ENCODE measurements around the gene RFC3. TPM values are rescaled to one million over a fixed set of nuclear protein-coding genes. Genes with fewer than 3 reads are reported as not detected.

The RFC3 gene
- total and polyA plus RNA-seq, 9 of the 15 experiments (the other 6 are each of a cell fraction or from before 2014, with no cell fraction given): 31.3 to 94.0 (median 54.0) TPM

DNA sequence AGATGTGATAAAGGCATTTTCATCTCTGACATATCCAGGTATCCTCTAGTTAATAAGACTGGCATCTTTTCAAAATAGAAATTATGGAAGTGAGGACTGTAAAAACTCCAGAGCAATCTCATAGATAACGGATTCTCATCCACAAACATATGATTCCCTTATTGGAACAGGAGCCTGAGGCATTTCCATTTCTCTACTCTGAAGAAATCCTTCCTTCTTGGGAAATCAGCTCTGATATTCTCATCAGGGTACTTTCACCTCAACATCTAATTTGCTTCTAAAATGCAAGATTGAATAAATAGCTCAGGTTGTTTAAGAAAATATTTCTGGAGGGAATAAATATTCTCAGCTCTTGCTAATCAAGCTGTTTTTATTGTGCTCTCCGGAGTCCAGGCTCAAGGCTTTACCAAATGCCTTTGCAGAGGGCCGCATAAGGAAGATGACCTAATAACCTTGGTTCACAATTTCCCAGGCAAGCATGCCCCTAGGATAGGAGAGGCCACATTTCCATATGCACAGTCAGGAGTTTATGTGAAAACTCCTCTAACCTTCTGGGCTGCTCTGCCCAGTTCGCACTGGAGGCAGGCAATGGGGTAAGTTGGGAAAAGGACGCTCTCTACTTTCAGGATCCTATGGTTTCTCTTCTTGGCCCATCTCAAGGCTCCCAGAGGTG lies 44.0 kb upstream of the RFC3 start:
- Histone ChIP-seq H3K27me3 (ENCODE audit: control insufficient read depth in 2 of 2, insufficient read depth in 2 of 2, low read length in 2 of 2) (no peaks in the 10 kb centered on the region; a peak in 1 of 5 replicates), H3K9me3 (replicated peaks; ENCODE audit: control insufficient read depth, insufficient read depth, low read depth, low read length) (no peaks in the 10 kb centered on the region), H3K9ac (ENCODE audit: insufficient read depth in 1 of 2, low read depth in 2 of 2, low read length in 2 of 2) (no peak overlapping the region), H3K4me3 (no peak overlapping the region), H3K4me1 (replicated peaks in 1 of 2; ENCODE audit: control insufficient read depth in 2 of 2, insufficient read depth in 2 of 2, low read length in 2 of 2) (no peaks in the 10 kb centered on the region), H3K36me3 (ENCODE audit: control insufficient read depth, insufficient read depth, low read length) (no peaks in the 10 kb centered on the region), H2AFZ (ENCODE audit: low read depth, low read length) (no peak overlapping the region), H4K20me1 (replicated peaks; ENCODE audit: control insufficient read depth, insufficient read depth, low read length) (no peaks in the 10 kb centered on the region), H3K79me2 (ENCODE audit: control insufficient read depth, insufficient read depth, low read length) (no peaks in the 10 kb centered on the region), H3K4me2 (ENCODE audit: insufficient read depth, low read length) (no peak overlapping the region), H3K9me1 (ENCODE audit: control insufficient read depth, insufficient read depth, low read length) (no peaks in the 10 kb centered on the region), H3K27ac (ENCODE audit: extremely low read depth, low read depth, low read length) (no peak overlapping the region)
- TF ChIP-seq SRSF3 (IDR thresholded peaks at IDR 0.05; ENCODE audit: insufficient read depth, low read length) (no peak), HSF4 (CRISPR knock-in tag; IDR thresholded peaks at IDR 0.05; ENCODE audit: borderline replicate concordance) (no peak), XRCC4 (IDR thresholded peaks at IDR 0.05; ENCODE audit: extremely low read depth, insufficient read depth, insufficient read length) (no peak), THRAP3 (IDR thresholded peaks at IDR 0.05; ENCODE audit: borderline replicate concordance) (no peak), ZFP30 (CRISPR knock-in tag; IDR thresholded peaks at IDR 0.05; ENCODE audit: borderline replicate concordance) (no peak), ZNF184 (CRISPR knock-in tag; IDR thresholded peaks at IDR 0.05) (no peak), JUND (IDR thresholded peaks at IDR 0.05; ENCODE audit: borderline replicate concordance, low read depth, low read length) (no peak), JUND (tag; IDR thresholded peaks at IDR 0.05; ENCODE audit: borderline replicate concordance, low read depth, low read length) (no peak), MED1 (CRISPR knock-in tag; IDR thresholded peaks at IDR 0.05; ENCODE audit: borderline replicate concordance) (no peak)
- TF ChIP-seq, protein P1, sequence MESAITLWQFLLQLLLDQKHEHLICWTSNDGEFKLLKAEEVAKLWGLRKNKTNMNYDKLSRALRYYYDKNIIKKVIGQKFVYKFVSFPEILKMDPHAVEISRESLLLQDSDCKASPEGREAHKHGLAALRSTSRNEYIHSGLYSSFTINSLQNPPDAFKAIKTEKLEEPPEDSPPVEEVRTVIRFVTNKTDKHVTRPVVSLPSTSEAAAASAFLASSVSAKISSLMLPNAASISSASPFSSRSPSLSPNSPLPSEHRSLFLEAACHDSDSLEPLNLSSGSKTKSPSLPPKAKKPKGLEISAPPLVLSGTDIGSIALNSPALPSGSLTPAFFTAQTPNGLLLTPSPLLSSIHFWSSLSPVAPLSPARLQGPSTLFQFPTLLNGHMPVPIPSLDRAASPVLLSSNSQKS (CRISPR knock-in tag; IDR thresholded peaks at IDR 0.05): no peak
- TF ChIP-seq, protein P2, sequence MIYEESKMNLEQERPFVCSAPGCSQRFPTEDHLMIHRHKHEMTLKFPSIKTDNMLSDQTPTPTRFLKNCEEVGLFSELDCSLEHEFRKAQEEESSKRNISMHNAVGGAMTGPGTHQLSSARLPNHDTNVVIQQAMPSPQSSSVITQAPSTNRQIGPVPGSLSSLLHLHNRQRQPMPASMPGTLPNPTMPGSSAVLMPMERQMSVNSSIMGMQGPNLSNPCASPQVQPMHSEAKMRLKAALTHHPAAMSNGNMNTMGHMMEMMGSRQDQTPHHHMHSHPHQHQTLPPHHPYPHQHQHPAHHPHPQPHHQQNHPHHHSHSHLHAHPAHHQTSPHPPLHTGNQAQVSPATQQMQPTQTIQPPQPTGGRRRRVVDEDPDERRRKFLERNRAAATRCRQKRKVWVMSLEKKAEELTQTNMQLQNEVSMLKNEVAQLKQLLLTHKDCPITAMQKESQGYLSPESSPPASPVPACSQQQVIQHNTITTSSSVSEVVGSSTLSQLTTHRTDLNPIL (CRISPR knock-in tag; IDR thresholded peaks at IDR 0.05): no peak
- TF ChIP-seq, protein P3, sequence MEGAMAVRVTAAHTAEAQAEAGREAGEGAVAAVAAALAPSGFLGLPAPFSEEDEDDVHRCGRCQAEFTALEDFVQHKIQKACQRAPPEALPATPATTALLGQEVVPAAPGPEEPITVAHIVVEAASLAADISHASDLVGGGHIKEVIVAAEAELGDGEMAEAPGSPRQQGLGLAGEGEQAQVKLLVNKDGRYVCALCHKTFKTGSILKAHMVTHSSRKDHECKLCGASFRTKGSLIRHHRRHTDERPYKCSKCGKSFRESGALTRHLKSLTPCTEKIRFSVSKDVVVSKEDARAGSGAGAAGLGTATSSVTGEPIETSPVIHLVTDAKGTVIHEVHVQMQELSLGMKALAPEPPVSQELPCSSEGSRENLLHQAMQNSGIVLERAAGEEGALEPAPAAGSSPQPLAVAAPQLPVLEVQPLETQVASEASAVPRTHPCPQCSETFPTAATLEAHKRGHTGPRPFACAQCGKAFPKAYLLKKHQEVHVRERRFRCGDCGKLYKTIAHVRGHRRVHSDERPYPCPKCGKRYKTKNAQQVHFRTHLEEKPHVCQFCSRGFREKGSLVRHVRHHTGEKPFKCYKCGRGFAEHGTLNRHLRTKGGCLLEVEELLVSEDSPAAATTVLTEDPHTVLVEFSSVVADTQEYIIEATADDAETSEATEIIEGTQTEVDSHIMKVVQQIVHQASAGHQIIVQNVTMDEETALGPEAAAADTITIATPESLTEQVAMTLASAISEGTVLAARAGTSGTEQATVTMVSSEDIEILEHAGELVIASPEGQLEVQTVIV (CRISPR knock-in tag; IDR thresholded peaks at IDR 0.05; ENCODE audit: borderline replicate concordance): no peak
- FAIRE-seq (no peak), ATAC-seq (no peak), DNase-seq (ENCODE audit: extremely low read depth in 1 of 4, low spot score in 3 of 4) (no peak)
- 3% methylated on average over 4 of the region's 5 CpGs for WGBS (ENCODE audit: insufficient coverage, low coverage, missing lambda C conversion rate)
- intact Hi-C loops (cut with micrococcal nuclease): no loop called here
- ChIA-PET CTCF (ENCODE audit: low intra/inter-chr PET ratio) (no interaction called here), POLR2A (no interaction called here)
- no TSS peak for BruUV-seq (replicated peaks)
- in situ Hi-C loops (cut with MboI): no loop called here
